T1000 (cell line): ENCODE measurements around the gene SMIM10.
"Not testable (repeated sequence)": the region's sequence is repeated elsewhere in the genome, so short reads cannot be mapped to it uniquely, and the experiment has no call there.

Experiments used
- DNase-seq: peaks from one replicate; lab custom pipeline; 2025; ENCODE audit warnings: mixed read lengths; lab: John Stamatoyannopoulos, UW

SMIM10 gene

DNA sequence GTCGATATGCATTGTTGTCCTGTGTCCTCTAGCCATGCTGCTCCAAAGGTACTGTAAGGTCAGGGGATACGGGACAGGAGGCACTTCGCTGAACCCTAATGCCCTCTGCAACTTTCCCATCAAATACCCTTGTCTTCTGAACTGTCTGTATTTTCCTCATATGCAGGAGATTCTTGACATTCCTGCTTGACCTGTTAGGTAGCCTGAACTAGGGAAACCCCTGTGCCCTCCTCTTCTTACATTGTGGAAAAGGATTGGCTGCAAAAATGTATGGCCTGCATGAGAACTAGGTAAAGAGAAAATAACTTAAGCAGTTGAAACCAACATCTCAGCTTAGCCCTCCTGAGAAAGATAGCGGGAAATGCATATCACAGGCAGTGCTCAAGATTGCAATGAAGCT, 20.1 kb downstream of the SMIM10 start:
- DNase-seq, result no peak

GRCh38 chrX:135015523-135016245, 24.9 kb downstream of the SMIM10 start:
- no peak for DNase-seq

DNA sequence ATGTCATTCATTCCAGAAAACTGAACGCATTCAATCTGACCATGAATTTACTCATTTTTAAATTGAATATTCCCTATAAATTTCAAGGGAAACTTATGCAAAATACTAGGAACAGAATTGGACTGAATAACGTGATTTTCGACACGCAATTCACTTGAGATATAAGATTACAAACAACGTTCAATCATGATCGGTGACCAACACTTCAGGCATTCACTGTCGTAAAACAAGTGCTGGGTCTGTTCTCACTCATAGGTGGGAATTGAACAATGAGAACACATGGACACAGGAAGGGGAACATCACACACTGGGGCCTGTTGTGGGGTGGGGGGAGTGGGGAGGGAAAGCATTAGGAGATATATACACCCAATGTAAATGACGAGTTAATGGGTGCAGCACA, 29.1 kb downstream of the SMIM10 start:
- not testable (repeated sequence) for DNase-seq

DNA sequence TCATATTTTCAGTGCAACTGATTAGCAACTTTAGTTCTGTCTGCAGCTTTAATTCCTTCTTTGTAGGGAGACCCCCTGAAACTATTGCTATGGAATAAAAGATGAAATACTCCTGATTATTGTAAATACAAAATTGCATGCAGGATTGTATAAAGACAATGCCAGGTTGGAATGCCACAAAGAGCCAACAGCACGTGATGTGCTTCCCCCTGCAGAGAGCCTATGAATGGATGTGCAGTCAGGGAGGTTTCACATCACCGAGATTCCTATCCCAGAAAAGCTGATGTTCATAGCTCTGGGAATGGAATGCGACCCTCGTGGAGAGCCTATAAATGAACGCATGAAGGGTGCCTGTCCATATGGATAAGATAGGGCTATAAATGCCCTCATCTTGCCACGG, 33.0 kb downstream of the SMIM10 start:
- not testable (repeated sequence) for DNase-seq

DNA sequence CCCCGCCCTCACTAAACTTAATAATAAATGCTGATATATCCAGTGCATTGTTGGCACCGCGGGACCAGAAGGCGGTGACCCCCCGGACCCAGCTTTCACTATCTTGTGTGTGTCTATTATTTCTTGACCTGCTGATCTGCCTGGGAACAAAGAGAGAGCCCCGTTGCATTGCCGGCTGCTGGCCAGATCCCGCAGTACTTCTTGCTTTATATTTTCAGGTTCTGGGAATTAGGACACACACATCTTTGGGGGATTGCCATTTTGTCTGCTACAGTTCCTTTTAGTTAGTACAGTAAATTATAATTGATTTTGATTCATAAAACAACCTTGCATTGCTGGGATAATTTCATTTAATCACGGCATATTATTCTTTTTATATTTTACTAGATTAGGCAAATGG, 33.7 kb downstream of the SMIM10 start:
- DNase-seq, result no peak

DNA sequence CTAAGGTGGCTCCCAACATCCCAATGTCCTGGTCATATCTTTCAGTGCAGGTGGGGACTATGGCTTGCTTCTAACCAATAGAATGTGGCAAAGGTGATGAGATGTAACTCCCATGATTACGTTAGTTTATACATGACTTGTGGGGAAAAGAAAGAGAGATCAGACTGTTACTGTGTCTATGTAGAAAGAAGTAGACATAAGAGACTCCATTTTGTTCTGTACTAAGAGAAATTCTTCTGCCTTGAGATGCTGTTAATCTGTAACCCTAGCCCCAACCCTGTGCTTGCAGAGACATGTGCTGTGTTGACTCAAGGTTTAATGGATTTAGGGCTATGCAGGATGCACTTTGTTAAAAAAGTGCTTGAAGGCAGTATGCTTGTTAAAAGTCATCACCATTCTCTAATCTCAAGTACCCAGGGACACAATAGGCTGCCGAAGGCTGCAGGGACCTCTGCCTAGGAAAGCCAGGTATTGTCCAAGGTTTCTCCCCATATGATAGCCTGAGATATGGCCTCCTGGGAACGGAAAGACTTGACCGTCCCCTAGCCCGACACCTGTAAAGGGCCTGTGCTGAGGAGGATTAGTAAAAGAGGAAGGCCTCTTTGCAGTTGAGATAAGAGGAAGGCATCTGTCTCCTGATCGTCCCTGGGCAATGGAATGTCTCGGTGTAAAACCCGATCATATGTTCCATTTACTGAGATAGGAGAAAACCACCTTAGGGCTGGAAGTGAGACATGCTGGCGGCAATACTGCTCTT, 39.6 kb downstream of the SMIM10 start:
- DNase-seq, result not testable (repeated sequence)

DNA sequence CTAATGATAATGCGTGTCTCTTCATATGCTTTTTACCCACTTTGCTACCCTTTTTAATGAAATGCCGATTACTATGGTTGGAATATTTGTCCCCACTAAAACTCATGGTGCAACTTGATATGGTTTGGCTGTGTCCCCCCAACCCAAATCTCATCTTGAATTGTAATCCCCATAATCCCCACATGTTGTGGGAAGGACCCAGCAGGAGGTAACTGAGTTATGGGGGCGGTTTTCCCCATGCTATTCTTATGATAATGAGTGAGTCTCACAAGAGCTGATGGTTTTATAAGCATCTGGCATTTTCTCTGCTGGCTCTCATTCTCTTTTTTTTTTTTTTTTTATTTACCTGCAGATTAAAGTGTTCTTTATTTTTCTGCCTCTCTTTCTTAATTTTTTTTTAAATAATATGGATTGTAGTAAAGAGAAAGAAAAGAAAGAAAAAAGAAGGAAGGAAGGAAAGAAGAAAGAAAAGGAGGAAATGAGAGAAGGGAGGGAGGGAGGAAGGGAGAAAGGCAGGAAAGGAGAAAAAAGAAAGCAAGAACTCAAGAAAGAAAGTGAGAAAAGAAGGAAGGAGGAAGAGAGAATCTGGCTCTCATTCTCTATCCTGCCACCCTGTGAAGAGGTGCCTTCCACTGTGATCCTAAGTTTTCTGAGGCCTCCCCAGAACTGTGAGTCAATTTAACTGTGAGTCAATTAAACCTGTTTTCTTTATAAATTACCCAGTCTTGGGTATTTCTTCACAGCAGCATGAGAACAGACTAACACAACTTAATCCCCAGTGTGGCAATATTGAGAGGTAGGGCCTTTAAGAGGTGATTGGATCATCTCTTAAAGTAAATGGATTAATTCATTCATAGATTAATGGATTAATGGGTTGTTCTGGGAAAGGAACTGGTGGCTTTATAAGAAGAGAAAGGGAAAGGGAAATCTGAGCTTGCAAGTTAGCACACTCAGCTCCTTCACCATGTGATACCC, 50.6 kb downstream of the SMIM10 start:
- not testable (repeated sequence) for DNase-seq
